Heart left ventricle (tissue), 16 donors: ENCODE data around the gene GPRIN2. TPM values are rescaled to one million over a fixed set of nuclear protein-coding genes. Genes with fewer than 3 reads are reported as not detected.

Experiments
- ATAC-seq, 4 donors: fragments of 200-7000 bp; cut with Tn5 transposase; one replicate each; pipeline ENCODE4 v1.9.1; 2020 to 2022; ENCODE audit warnings: moderate library complexity in 4 of 4, mild to moderate bottlenecking in 3 of 4, moderate number of reproducible peaks in 1 of 4
- DNase-seq, 5 donors: peaks; one replicate each; pipeline ENCODE4 v3.0.0-alpha.2; 2020
- H3K27ac ChIP-seq, 12 donors: fragments of 200-600 bp; sonication (generic) in 4 of 12; one replicate each; pipeline versions ENCODE4 v1.5.0 to v1.8.0; 2016 to 2022; ENCODE audit warnings: mild to moderate bottlenecking in 2 of 12
- H3K27me3 ChIP-seq, 9 donors: fragments of 200-600 bp; sonication (generic) in 2 of 9; one replicate each; pipeline versions ENCODE4 v1.5.1 to v1.8.0; 2016 to 2022; ENCODE audit warnings: mild to moderate bottlenecking in 3 of 9
- H3K36me3 ChIP-seq, 9 donors: fragments of 200-600 bp; sonication (generic) in 2 of 9; one replicate each; pipeline versions ENCODE4 v1.5.0 to v1.8.0; 2018 to 2022; ENCODE audit warnings: mild to moderate bottlenecking in 2 of 9
- H3K4me1 ChIP-seq, 12 donors: fragments of 200-600 bp; sonication (generic) in 4 of 12; one replicate each; pipeline versions ENCODE4 v1.5.0 to v1.8.0; 2016 to 2022; ENCODE audit warnings: mild to moderate bottlenecking in 3 of 12
- H3K4me3 ChIP-seq, 12 donors: fragments of 200-600 bp; sonication (generic) in 4 of 12; one replicate each; pipeline versions ENCODE4 v1.5.0 to v1.8.0; 2017 to 2022; ENCODE audit warnings: mild to moderate bottlenecking in 9 of 12, moderate library complexity in 4 of 12
- H3K9me3 ChIP-seq, 12 donors: fragments of 200-600 bp; sonication (generic) in 4 of 12; one replicate each; pipeline versions ENCODE4 v1.5.0 to v1.8.0; 2016 to 2022; ENCODE audit warnings: mild to moderate bottlenecking in 1 of 12
- POLR2A ChIP-seq, 2 donors: fragments of 450-650 bp; IDR thresholded peaks; one replicate each; pipeline ENCODE4 v1.6.1; 2017; ENCODE audit warnings: antibody characterized with exemption in 2 of 2, mild to moderate bottlenecking in 2 of 2, moderate library complexity in 2 of 2
- WGBS, 4 donors: extraction: QIAGEN DNeasy Blood & Tissue Kit in 2 of 4; methylation state at CpG; one replicate each; pipeline versions ENCODE4 v1.1.5 to v1.1.7; 2013 to 2018; 5-methylcytosine and 5-hydroxymethylcytosine counted together
- intact Hi-C, 10 donors: fragments of 100-400 bp; cut with DNase I; formaldehyde crosslinking; loops; one replicate each; pipeline versions ENCODE4 v1.11.1 to v1.14.2; 2022
- polyA plus RNA-seq, 2 donors: library from polyadenylated mRNA; stranded (reverse); fragments of 200-250 nt; gene quantifications; one replicate each; pipeline ENCODE4 v1.2.3, GENCODE V29; 2013
- total RNA-seq, 9 donors: library from RNA; depleted of rRNA in 2 of 9; stranded (reverse); fragments of >200 nt in 2 of 9; fragmentation: NEBNext Ultra II Directional in 3 of 9; extraction: Animal tissue kit (Norgen Biotek cat#: 25700) in 3 of 9; gene quantifications; one replicate each; pipeline versions ENCODE4 v1.1.0 to v1.2.4, GENCODE V29; 2016 to 2023
- TF ChIP-seq, protein P1 (sequence below), 12 donors: fragments of 200-600 bp; sonication (generic) in 4 of 12; IDR thresholded peaks; one replicate each; pipeline versions ENCODE4 v1.5.0 to v1.8.0; 2018 to 2022; ENCODE audit warnings: antibody characterized with exemption in 12 of 12, mild to moderate bottlenecking in 5 of 12
- donor health status: ischemic (EF 13 %, LVEDD 7.1; RV severe dilation, severe dysfunction).
- donor health status: healthy with polysubstance abuse.
- donor health status: DM: no; HTN: yes; CAD: no.
- donor health status: DM: no; HTN: no; CAD: no.
- donor health status: ischemic (EF 25% LVEDD 6.9; RV normal size, moderate dysfunction).
- donor health status: ischemic (EF 25% LVEDD 5.7; RV mildly dilated, moderate dysfunction).
- donor health status: healthy.
- donor health status: DM: yes; HTN: yes; CAD: no.
- donor health status: ischemic (EF 35%, LVEDD 5.7; RV mildly dilated, moderate dysfunction).
- donor health status: nonischemic (EF 11% LVEDD 7.7; RV severe dilation, severe dysfunction).
- donor health status: DM: yes; HTN: yes; CAD: no.
- donor health status: PGD.
- donor health status: ischemic (EF 29% LVEDD 5.4; RV normal size, mild dysfunction).
- donor health status: nonischemic (EF 23%, LVEDD 6.1; RV moderate dilation, normal function).

The GPRIN2 gene
- total and polyA plus RNA-seq, 11 donors = 0.50 TPM; not detected in 10

GRCh38 chr10:46555713-46556514, 544 bp downstream of the GPRIN2 start:
- ATAC-seq (peak in 1 of 4 donors; percentile 8), DNase-seq (peak in 4 of 5 donors; percentile 8 to 68 (median 24))
- no peak for TF ChIP-seq POLR2A (IDR thresholded peaks at IDR 0.05)
- TF ChIP-seq, protein P1, sequence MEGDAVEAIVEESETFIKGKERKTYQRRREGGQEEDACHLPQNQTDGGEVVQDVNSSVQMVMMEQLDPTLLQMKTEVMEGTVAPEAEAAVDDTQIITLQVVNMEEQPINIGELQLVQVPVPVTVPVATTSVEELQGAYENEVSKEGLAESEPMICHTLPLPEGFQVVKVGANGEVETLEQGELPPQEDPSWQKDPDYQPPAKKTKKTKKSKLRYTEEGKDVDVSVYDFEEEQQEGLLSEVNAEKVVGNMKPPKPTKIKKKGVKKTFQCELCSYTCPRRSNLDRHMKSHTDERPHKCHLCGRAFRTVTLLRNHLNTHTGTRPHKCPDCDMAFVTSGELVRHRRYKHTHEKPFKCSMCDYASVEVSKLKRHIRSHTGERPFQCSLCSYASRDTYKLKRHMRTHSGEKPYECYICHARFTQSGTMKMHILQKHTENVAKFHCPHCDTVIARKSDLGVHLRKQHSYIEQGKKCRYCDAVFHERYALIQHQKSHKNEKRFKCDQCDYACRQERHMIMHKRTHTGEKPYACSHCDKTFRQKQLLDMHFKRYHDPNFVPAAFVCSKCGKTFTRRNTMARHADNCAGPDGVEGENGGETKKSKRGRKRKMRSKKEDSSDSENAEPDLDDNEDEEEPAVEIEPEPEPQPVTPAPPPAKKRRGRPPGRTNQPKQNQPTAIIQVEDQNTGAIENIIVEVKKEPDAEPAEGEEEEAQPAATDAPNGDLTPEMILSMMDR (IDR thresholded peaks at IDR 0.05) = no peak
- WGBS, 4 donors = 22 to 28% (median 24%) methylated on average over 44 to 47 of the region's 47 CpGs
- peak overlapping the region; percentile 2 to 49 (median 32) for H3K4me3 ChIP-seq
- H3K36me3 ChIP-seq = no peaks in the 10 kb centered on the region
- no peaks in the 10 kb centered on the region for H3K9me3 ChIP-seq
- intact Hi-C loops = no loop called here
- H3K27ac ChIP-seq = no peak overlapping the region
- H3K4me1 ChIP-seq = peaks cover 0 to 13% (median 3%) of the 10 kb centered on the region in 12 donors
- H3K27me3 ChIP-seq = peaks cover 38 to 96% (median 72%) of the 10 kb centered on the region in 9 donors

- Histone ChIP-seq H3K4me3 (no peak overlapping the region), H3K36me3 (no peaks in the 10 kb centered on the region), H3K27ac (no peak overlapping the region), H3K9me3 (no peaks in the 10 kb centered on the region), H3K27me3 (peaks cover 38 to 96% (median 66%) of the 10 kb centered on the region in 9 donors), H3K4me1 (peaks cover 0 to 13% (median 3%) of the 10 kb centered on the region in 12 donors)
- ATAC-seq (no peak), DNase-seq (peak in 3 of 5 donors; percentile 15 to 27 (median 22))
- intact Hi-C loops = no loop called here
- 61 to 80% (median 74%) methylated on average over 4 of the region's 4 CpGs for WGBS, 4 donors
- TF ChIP-seq POLR2A (IDR thresholded peaks at IDR 0.05) = no peak
Observed at GRCh38 chr10:46555366-46555712, 1.1 kb downstream of the GPRIN2 start.

GRCh38 chr10:46554166-46554781, 2.2 kb downstream of the GPRIN2 start:
- no peak for ATAC-seq
- H3K4me1 ChIP-seq = peaks cover 0 to 13% (median 3%) of the 10 kb centered on the region in 12 donors
- H3K9me3 ChIP-seq = no peaks in the 10 kb centered on the region
- H3K4me3 ChIP-seq = no peak overlapping the region
- intact Hi-C loops = no loop called here
- 89 to 93% (median 90%) methylated on average over 7 of the region's 7 CpGs for WGBS, 4 donors
- no peak overlapping the region for H3K27ac ChIP-seq
- no peak for TF ChIP-seq POLR2A (IDR thresholded peaks at IDR 0.05)
- TF ChIP-seq, protein P1 (IDR thresholded peaks at IDR 0.05) = no peak
- DNase-seq = no peak
- no peaks in the 10 kb centered on the region for H3K36me3 ChIP-seq
- peaks cover 33 to 96% (median 55%) of the 10 kb centered on the region in 9 donors for H3K27me3 ChIP-seq

DNA sequence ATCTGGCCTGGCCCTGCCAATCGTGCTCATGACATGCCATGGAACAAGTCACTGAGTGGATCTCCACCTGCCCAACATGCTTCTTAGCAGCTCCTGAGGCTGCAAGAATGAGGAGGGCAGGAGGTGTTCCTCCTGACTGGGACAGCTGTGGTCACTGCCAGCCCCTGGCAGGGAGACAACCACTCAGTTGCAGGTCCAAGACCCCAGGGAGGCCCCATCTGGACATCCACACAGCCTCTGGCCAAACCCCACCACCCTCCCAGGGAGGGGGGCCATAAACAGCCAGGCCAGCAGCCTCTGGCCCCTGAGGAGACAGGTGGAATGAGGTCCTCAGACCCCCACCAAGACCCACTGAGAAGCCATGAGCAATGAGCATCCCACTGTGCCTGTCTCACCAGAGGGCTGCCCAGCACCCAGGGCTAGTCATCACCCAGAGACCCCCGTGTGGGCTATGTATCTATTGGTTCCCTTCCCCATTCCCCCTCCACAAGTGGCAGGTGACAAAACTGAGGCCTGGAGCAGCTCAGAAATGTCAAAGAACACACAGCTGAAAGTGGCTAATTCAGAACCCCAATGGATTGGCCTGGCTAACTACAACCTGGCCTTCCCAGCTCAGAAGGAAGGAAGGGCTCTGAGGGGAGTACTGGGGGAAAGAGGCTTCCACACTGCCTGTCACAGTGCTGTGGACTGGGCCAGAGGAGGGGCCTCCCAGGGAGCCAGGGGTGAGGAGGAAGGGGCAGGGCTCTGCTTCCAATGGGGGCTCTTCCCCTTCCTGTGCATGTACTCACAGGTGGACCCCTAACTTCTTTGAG, 3.0 kb downstream of the GPRIN2 start:
- no peak overlapping the region for H3K4me3 ChIP-seq
- TF ChIP-seq, protein P1 (IDR thresholded peaks at IDR 0.05) = no peak
- no peak for TF ChIP-seq POLR2A (IDR thresholded peaks at IDR 0.05)
- H3K4me1 ChIP-seq = peaks cover 0 to 13% (median 3%) of the 10 kb centered on the region in 12 donors
- peaks cover 30 to 92% (median 47%) of the 10 kb centered on the region in 9 donors for H3K27me3 ChIP-seq
- WGBS, 4 donors = 72 to 77% (median 74%) methylated on average over 2 of the region's 2 CpGs
- no peak for ATAC-seq
- no peak overlapping the region for H3K27ac ChIP-seq
- no peaks in the 10 kb centered on the region for H3K9me3 ChIP-seq
- peak in 4 of 5 donors; percentile 7 to 52 (median 25) for DNase-seq
- no peaks in the 10 kb centered on the region for H3K36me3 ChIP-seq
- intact Hi-C loops = no loop called here
